NCI-H82 treated with DMSO at 0.1 percent for 48 hours (cell line): ENCODE measurements around the gene MYMX.

Source experiments
- DNase-seq: peaks from one replicate; lab custom pipeline; 2025; ENCODE audit not compliant: unreplicated experiment; lab: John Stamatoyannopoulos, UW

The MYMX gene

DNA sequence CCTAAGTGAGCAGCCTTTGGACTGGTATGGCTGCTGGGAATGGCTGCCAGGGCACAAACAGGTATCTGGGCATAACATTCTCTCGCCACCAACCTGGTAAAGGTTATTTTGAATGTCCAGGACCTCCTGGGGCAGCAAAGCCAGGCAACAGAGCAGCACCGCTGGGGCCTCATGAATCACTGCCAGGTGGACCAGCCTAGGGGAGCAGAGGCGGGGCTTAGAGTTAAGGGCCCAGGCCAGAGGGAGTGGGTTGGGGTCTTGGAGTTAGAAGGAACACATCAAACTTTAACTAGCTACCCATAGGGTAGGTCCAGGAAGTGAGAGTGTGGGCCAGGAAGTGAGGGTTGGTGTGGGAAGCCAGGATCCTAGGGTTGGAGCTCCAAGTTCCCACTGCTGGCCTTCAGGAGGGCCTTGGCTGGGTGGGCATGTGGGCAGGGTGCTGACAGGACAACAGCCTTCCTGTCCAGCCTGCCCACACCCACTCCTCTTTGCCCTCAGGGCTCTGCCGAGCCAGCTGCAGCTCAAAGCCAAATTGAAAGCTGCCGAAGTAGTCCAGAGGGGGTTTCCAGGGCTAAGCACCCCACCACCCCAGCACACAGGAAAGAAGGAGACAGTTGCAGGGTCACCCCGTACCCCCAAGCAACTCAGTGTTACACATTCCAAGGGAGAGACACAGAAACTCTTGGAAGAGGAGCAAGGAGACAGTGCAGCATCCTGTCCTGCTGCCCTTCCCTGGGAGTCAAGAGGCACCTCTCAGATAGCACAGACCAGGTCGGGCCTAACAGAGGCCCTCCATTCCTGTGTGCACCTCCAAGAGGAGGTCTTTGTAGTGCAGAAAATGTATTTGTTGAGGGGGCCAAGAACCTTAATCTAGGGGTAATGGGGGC, 46.0 kb downstream of the MYMX start:
- no peak for DNase-seq

DNA sequence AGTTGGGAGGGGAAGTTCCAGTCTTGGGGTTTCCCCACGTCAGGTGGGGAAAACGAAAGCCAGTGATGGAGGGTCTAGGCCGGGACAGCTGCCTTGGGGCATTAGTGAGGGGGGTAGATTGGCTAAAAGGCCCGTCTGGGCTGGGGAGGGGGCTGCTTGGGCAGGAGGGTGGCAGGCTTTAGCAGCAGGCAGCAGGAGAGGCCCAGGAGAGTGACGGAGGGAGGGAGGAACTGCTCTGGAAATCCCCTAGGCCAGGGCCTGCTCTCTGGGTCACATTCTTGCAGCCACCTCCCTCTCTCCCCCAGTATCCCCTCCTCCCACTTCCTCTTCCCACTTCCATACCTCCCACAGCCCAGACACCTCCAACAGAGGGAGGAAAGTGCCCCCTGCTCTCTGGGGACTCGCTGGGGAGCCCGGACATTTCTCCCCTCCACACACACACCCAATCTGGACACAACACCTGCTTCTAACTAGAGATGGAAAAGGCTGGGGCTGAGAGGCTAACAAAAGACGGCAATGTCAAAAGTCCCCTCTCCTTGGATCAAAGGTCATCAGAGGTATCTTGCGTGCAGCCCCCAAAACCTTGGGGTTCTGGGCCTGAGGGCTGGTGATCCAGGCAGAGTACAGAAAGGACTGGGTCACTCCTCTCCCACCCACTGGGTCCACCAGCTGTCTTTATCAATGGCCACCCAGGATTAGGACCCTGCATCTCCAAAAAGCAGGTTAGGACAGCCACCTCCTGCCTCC, 46.8 kb downstream of the MYMX start:
- no peak for DNase-seq

GRCh38 chr6:44264154-44265006, 47.7 kb downstream of the MYMX start:
- no peak for DNase-seq

GRCh38 chr6:44265007-44265721, 48.4 kb downstream of the MYMX start, which contains the start of gene NFKBIE:
NFKBIE (minus strand) TSS chr6:44265551; CDS start chr6:44265346, 205 bp downstream.
- peak; percentile 56 for DNase-seq

GRCh38 chr6:44265722-44266233, 49.1 kb downstream of the MYMX start:
- DNase-seq = no peak

- DNase-seq = no peak
Measured at GRCh38 chr6:44266347-44266746, 49.6 kb downstream of the MYMX start.

GRCh38 chr6:44267252-44267651, 50.5 kb downstream of the MYMX start:
- no peak for DNase-seq
